ELR (cell line): Measurements from ENCODE around the gene ARPC1B.

Experiments used
- DNase-seq: peaks from one replicate; pipeline ENCODE4 v3.0.0-alpha.2; 2015; ENCODE audit warnings: low read depth

Gene ARPC1B

DNA sequence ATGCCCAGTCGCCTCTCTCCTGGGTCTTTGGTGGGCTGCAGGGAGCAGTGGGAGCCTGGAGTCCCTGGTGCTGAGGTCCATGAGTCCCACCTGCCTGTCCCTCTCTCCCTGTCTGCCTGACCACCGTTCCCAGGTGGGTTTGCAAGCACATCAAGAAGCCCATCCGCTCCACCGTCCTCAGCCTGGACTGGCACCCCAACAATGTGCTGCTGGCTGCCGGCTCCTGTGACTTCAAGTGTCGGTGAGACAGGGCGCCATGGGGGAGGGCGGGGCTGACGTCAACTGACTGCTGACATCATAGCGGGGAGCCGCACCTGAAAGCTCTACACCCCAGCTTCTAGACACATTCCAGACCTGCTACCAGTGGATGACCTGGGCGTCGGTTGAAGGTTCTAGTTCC, 15.2 kb downstream of the ARPC1B start:
- no peak for DNase-seq

DNA sequence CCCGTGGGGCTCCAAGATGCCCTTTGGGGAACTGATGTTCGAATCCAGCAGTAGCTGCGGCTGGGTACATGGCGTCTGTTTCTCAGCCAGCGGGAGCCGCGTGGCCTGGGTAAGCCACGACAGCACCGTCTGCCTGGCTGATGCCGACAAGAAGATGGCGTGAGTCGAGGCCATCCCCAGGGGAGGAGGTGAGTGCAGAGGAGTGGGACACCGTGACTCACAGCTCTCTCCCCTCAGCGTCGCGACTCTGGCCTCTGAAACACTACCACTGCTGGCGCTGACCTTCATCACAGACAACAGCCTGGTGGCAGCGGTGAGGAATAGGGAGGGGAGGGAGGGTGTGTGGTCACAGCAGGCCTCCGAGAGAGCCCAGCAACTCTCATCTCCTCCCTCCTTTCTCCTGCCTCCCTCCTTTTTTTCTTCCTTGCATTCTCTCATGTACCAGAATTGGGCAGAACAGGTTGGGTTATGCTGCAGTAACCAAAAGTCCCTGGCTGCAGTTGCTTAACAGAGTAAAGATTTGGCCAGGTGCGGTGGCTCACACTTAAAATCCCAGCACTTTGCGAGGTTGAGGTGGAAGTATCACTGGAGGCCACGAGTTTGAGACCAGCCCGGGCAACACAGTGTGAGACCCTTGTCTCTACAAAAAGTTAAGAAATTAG, 16.5 kb downstream of the ARPC1B start:
- no peak for DNase-seq

DNA sequence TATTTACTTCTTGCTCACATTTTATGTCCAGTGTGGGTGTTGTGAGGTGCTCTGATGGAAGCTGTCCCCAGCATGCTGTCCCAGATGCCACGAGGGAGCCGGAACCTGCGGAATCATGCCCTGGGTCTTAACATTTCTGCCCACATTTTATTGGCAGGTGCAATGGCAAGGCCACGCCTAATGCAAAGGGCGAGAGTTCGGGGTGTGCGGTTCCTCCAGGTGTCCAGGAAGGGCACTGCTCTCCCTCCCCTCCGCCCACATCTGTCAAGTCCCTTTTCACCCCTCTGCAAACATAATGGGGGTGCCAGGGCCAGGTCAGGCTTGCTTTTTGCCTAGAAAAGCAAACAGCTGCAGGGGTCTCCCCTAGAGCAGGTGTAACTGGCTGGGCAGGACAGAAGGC, 17.5 kb downstream of the ARPC1B start:
- DNase-seq, result no peak

DNA sequence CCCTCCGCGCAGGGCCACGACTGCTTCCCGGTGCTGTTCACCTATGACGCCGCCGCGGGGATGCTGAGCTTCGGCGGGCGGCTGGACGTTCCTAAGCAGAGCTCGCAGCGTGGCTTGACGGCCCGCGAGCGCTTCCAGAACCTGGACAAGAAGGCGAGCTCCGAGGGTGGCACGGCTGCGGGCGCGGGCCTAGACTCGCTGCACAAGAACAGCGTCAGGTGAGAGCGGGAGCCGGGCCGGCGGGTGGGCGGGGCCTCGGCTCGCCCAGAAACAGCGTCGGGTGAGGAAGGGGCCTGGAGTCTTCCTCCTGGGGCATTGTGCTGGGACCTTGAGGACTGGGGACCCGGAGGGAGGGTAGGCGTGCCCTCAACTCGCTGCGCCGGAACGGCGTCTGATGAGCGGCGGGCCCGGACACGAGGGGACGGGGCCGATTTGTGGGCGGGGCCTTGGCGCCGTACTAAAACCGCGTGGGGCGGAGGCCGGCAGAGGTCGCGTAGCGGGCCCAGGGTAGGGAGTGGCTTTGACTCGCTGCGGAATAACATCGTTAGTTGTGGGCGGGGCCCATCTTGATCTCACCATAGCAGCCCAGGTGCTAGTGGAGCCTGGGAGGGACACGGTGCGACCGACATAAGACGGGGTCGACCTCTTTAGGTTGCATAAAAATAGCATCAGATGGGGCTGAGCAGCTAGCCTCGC, 18.3 kb downstream of the ARPC1B start:
- DNase-seq, result no peak

DNA sequence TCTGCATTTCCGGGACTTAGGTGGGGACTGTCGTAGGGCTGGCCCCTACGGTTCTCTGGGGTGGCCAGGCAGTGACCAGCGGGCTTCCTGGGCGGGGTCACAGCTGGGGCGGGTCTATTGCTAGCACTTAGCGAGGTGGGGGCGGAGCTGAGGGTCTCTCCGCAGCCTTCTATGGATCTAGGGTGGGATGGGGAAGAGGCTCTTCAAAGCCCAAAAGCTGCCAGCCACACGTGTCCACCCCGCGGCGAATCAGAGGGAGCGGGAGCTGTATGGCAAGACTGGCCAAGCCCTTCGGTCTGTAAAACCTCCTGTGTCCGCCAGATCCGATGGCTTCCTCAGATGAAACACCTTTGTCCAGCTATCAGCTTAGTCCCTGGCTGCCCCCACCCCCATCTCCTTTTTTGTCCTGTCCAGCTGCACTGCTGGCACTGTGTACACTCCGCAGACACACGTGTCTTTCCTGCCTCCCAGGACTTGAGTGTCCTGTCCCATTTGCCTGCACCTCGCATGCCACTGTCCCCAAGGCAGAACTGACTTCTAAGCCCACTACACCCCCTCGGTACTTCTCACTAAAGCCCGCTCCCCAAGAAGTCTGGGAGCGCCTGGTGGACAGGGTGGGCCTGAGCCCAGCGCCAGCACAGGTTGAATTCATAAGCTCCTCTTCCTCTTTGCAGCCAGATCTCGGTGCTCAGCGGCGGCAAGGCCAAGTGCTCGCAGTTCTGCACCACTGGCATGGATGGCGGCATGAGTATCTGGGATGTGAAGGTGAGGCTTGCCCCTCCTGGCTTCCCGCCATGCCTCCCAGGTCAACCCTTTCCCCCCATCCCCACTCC, 19.0 kb downstream of the ARPC1B start:
- no peak for DNase-seq

DNA sequence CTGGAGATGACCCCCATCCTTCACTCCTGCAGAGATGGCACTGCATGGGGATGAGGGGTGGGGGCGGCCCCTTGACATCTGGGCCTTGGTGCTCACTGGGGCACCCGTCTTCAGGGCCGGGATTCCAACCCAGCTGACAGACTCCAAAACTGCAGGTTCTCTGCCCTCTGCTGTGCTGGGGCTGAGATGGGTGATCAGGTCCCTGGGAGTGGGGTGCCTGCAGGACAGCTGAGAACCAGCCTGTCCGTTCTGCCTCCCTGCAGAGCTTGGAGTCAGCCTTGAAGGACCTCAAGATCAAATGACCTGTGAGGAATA, 19.6 kb downstream of the ARPC1B start:
- no peak for DNase-seq

DNA sequence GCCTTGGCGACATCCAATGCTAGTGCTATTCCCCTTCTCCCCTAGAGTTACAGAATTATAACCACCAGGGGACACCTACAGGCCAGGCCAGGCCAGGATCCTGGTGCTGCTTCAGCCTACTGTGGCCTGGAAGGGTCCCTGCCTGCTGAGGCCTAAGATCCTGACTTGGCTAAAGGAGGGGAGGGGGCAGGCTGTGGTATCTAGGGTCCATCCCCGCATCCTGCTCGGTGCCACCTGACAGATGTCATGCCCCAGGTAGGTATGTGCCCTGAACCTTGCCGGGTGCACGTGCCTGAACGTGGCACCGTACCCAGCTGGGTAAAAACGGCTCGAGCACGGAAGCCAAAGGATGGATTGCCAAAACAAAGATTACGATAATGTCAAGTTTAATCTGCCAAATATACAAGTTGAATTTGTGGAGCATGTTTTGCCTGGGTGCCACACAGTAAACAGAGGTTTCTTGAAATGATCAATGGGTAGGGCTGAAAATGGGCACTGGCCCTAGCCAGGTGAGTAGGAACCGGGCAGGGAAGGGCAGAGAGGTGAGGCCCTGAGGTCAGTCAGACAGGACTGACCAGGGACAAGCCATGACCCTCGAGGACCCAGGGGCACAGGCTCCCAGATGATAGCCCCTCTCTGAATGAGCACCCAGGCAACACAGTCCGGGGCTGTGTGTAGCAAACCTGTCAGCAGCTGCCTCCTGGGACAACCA, 21.2 kb downstream of the ARPC1B start:
- peak; percentile 30 for DNase-seq

DNA sequence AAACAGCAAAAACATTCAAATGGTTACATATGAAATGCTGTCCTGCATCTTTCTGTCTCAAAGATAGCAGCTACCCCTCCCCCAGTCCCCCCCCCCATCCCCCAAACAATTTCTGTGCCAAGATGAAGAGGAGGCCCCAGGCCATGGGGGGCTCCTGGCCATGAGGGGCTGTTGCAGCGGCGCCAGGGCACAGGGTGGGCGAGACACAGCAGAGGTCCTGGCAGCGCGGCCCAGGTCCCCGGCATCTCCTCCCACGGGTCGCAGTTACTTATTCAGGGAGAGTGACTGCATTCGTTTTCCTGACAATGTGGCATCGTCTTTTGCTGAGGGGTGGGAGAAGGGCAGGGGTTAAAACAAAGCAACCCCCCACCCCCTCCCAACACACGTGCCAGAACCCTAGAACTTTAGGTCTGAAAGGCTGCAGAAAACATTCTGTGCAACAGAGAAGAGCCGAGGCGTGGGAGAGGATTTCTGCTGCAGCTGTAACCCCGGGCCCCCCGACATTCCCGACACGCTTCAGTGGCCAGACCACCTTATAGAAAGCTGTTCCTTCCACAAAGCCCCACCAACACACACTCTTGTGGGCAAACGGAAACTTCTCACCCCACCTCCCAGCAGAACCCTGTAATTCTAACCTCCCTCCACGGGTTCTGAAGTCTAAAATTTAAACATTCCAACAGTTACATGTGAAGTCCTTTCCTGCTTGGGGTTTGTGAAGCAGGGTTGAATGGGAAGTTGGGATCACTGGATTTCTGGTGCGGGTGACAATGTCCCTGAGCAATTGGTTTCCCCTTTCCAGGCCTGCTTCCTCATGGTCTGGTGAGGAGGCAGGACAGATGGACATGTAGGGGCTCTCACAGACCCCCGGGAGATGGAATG, 22.1 kb downstream of the ARPC1B start:
- no peak for DNase-seq

DNA sequence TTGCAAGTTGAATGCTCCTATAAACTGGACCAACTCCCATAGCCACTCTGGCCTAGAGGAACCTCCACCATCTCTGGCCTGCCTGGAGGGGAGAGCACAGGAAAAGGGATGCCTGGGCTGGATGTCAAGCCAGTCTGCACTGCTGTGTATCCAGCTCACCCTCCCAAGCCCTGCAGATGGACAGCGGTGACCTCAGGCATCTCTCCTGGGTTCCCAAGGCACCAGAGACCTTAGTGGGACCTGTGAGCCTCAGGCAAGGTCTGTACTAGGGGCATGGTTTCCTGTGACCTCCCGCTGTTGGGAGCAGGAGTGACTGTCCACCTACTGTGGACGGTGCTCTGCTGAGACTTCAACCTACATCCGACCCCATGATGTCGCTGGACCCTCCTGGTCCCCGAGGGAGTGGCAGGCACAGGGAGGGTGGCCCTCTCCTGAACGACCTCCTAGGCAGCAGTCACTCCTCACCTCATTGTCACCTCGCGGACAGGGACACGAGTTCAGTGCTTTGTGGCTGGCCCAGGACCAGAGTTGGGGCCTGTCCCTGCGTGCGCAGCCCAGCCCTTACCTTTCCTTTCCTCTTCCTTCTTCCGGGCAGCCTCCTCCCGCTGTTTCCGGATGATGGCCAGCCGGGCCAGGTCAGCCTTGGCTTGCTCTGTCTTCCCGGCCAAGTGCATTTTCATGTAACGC, 22.9 kb downstream of the ARPC1B start:
- no peak for DNase-seq

DNA sequence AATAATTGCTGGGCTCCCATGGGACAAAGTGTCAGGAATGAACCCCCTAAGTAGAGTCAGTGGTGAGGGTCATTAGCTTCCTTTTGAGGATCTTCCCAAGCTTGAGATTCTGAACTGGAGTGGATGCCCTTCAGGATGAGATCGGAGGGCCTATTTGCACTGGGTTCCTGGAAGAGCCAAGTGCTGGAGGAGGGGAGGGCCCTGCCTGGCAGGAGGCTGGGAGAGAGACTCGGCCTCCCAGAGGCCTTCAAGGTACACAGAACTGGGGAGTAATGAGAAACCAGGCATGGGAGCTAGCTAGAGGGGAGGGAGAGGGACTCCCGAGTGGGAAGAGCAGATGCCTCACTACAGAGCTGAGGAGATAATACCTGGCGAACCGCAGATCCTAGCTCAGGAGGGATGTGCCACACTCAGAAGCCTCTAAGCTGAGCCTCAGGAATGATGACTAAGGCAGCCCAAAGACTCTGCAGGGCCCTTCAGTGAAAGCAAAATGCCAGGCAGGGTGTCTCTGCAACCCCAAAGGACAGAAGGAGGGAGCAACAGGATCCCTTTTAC, 24.4 kb downstream of the ARPC1B start:
- no peak for DNase-seq

DNA sequence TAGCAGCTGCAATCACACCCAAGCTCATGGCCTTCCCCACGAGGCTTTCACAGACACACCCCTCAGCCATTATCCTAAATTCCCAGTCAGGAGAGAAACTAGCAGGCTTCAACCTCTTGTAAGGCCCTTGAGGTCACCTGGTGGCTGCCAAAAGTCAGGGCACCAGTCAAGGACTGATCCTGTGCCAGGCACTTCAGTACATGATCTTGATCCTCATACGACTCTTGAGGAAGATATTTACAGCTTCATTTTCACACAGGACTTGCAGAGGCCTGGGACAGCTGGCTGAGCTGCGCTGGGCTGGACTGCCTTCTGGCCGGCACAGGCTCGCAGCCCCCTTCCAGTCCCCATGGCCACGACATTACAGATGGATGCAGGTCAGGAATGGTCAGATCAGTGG, 25.1 kb downstream of the ARPC1B start:
- no peak for DNase-seq

DNA sequence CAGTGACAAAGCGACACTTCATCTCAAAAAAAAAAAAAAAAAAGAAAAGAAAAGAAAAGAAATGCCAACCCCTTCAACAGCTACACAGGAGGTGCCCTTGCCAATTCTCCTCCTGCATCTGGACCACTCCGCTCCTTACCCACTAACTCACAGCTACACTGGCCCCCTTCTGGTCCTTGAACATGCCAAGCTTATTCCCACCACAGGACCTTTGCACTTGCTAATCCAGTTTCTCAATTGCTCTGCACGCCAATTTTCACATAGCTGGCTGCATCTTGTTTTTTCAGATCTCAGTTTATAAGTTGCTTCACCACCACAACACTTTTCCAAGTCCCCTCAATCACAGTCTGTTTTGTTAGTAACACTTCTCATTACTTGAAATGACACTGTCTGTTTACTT, 28.3 kb downstream of the ARPC1B start:
- no peak for DNase-seq

DNA sequence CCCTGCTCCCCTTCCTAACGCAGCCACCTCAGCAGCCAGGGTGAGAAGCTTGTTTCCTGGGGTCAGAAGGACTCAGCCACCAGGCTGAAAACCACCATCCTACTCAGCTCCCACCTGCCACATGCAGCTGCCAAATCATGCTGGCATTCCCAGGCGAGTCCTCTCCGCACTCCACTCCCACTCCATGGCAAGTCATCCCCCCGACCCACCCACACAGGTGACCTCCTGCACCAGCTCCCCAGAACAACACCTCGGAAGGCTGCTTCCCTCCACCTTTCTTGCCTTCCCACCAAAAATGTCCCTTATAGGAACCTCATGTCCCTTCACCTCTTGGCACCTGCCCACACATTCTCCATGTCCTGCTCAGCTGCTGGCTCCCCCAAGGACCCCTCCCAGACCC, 29.2 kb downstream of the ARPC1B start:
- no peak for DNase-seq

DNA sequence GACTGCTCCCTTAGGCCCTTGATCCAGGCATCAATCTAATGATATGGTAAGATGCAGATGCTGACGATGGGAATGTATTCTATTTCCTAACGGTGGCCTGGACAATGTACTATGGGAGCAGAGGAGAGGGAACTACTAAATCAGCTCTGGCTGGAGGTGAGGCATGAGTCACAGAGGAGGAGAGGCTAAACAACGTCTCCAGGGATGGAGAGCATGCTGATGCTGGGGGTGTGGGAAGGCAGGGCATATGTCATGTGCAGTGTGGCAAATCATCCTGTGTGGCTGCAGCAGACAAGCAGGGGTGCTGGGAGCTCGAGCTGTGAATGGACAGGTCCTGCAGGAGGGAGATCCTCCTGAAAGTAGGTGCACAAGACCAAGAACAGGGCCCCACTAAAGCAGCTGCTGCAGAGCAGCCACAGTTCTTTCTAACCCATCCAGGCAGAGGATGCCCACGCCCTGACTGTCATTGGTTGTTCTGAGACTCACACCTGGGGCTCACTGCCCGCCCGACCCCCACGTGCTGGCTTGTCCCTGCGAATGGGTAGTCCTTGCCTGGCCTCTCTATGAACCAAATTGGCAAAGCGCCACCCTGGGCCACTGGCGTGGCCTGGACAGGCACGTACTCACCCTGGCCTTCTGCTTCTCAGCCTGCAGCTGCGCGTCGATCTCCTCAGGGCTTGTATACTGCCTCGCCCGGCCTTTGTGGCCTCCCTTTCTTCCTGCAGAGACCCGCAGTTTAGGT, 29.9 kb downstream of the ARPC1B start:
- peak; percentile 39 for DNase-seq

DNA sequence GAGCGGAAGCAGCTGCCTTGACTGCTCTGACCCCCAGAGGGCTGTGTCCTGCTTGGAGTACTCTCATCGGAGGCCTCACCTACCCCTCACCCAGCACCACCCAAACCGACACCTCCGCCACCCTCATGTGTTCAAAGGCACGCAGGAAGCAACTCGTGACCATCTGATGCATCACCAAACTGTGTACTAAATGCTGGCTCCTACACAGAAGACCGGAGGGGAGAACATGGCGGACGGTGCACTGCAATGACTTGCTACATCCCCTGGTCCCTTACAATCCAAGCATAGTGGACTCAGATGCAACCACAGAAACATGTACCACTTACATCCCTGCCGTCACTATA, 30.4 kb downstream of the ARPC1B start:
- DNase-seq, result no peak

DNA sequence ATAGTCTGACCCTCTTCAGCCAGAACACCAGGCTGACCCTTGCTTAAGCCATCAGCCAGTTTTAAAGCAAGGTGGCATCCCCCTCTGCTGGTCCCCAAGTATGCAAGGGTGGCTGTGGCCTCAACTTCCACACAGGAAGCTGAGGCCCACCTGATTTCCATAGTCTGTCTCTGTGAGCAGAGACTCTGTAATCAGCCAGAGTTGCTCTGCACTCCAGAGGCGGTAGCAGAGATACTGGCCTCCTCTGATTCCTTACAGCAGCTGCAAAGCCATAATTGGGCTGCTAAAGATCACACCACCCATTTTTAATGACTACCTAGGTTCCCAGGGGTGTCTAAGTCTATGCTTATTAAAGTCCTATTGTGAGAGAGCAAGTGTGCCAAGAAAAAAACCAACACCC, 32.0 kb downstream of the ARPC1B start:
- DNase-seq, result no peak

DNA sequence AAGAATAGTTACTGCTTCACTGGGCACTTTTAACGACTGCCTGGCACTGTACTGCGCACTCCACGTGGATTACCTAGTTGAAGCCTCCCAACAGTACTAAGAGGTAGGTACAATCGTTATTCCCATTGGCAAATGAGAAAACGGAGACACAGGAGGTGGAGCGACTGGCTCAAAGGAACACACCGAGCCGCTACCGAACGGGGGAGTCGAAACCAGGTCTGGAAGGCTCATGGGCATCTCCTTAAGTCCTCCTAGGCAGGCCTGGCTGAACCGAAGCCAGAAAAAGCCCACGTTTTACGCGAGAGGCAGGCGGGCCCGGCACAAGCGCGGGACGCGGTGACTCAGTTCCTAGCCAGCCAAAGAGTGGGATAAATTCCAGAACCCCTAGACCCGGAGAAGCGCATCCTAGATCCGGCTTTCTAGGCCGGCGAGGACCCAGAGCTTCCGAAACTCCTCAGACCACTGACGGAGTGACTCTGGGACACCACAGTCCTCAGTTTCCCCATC, 33.4 kb downstream of the ARPC1B start:
- DNase-seq, result peak; percentile 87

DNA sequence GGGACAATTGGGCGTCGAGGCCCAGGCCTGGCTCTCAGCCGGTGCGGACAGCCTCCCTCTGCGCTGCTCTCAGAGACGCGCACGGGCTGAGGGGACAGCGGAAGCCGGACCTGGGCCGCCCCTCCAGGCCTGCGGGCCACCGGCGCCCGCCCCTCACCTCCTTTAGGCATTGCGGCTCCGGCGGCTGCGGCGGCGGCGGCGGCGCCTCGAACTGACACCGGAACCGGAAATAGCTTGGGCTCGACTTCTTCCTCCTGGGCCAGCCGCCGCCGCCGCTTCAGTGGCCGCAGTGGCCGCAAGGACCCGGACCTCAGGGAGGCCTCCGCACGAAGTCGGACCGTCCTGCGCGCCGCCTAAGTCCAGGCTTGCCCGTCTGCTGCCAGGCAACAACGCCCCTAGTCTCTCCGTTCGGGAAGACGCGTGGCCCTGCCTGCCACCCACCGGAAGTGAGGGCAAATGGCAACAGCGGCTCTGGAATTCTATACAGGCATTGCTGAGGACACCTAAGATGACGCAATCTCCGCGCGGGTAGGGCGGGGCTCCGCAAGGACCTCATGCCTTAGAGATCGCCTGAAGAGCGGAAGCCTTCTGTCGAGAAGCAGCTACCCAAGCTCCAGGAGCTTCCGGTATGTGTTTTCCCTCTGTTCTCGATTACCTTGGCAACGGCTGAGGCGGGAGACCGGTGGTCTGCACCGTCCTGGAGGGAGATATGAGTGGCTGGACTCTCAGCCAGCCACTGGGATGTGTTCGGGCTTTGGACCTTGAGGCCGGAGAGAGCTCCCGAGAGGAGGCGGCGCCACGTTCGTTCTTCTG, 34.1 kb downstream of the ARPC1B start, which contains the start of the genes BUD31 and PDAP1:
Gene BUD31, plus strand, starts transcription at position 591 of the 813 bp plus-strand sequence. CDS start 2,124 bp downstream, outside the sequence.
Gene PDAP1, minus strand, starts transcription at position 219 of the 813 bp plus-strand sequence. Its CDS starts 49 bp downstream, at position 170.
- peak; percentile 94 for DNase-seq

DNA sequence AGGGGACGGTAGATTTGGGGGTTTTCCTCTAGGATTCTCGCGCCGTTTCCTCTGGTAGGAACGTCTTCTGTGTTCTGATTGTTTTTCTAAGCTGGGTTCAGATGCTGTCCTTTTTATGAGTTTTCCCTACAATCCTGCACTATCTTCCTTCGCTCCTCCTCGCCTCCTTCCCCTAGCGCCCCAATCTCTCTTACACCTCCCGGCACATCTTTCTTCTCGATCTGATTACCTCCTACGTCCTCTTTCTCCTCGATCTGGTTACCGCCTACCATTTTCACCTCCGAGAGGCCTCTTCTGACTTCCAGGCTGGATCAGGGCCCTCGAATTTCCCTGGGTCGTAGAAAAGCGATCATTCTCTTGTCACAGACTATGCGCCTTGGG, 34.7 kb downstream of the ARPC1B start:
- DNase-seq, result no peak
